Gastrocnemius medialis (tissue), 4 donors: Measurements from ENCODE around the gene METAP1. TPM values are rescaled to one million over a fixed set of nuclear protein-coding genes. Genes with fewer than 3 reads are reported as not detected.

Experiments used
- ATAC-seq, 2 donors: fragments of 150-250 bp; one replicate each; pipeline ENCODE4 v1.9.1; 2016
- DNase-seq, 2 donors: peaks; one replicate each; pipeline ENCODE4 v3.0.0-alpha.2; 2019
- H3K27ac ChIP-seq, 4 donors: fragments of 200-600 bp; sonication (generic); 1 replicate in 1 of 4; 2 replicates in 3 of 4; pipeline ENCODE4 v1.5.1; 2016 to 2018; ENCODE audit warnings: mild to moderate bottlenecking in 2 of 4, moderate library complexity in 1 of 4
- H3K27me3 ChIP-seq, 3 donors: fragments of 200-600 bp; sonication (generic) in 2 of 3; 1 replicate in 1 of 3; 2 replicates in 2 of 3; pipeline versions ENCODE4 v1.5.1 to v1.6.0; 2016 to 2019; ENCODE audit warnings: mild to moderate bottlenecking in 1 of 3, moderate library complexity in 1 of 3
- H3K36me3 ChIP-seq, 2 donors: fragments of 200-600 bp; sonication (generic) in 1 of 2; one replicate each; pipeline ENCODE4 v1.5.1; 2017 to 2018
- H3K4me1 ChIP-seq, 2 donors: fragments of 200-600 bp; sonication (generic) in 1 of 2; one replicate each; pipeline ENCODE4 v1.5.1; 2016 to 2017; ENCODE audit warnings: mild to moderate bottlenecking in 2 of 2
- H3K4me3 ChIP-seq, 4 donors: fragments of 200-600 bp; sonication (generic) in 3 of 4; 1 replicate in 1 of 4; 2 replicates in 3 of 4; pipeline ENCODE4 v1.5.1; 2016 to 2019; ENCODE audit warnings: mild to moderate bottlenecking in 2 of 4
- H3K9me3 ChIP-seq, 3 donors: fragments of 200-600 bp; sonication (generic) in 2 of 3; 1 replicate in 1 of 3; 2 replicates in 2 of 3; pipeline ENCODE4 v1.5.1; 2016 to 2019
- CTCF ChIP-seq, 5 experiments: fragments of 450-650 bp in 3 of 5; fragments of 200-600 bp in 2 of 5; sonication (generic) in 2 of 5; IDR thresholded peaks in 4 of 5; conservative IDR thresholded peaks in 1 of 5; 1 replicate in 4 of 5; 2 replicates in 1 of 5; pipeline ENCODE4 v1.5.1; 2016 to 2019; ENCODE audit warnings: antibody characterized with exemption in 5 of 5, mild to moderate bottlenecking in 3 of 5, moderate library complexity in 3 of 5
- POLR2A ChIP-seq, 2 donors: fragments of 450-650 bp; IDR thresholded peaks; one replicate each; pipeline ENCODE4 v1.6.1; 2017; ENCODE audit warnings: antibody characterized with exemption in 2 of 2, mild to moderate bottlenecking in 2 of 2, moderate library complexity in 2 of 2
- in situ Hi-C, 4 donors: fragments of 200-750 bp; cut with MboI; loops; one replicate each; pipeline versions ENCODE4 v1.15.0 to v1.8.0; 2017; ENCODE audit warnings: low sequenced_read_pairs in 4 of 4
- intact Hi-C: fragments of 100-400 bp; cut with DNase I; formaldehyde crosslinking; loops from one replicate; pipeline ENCODE4 v1.15.1; 2023; ENCODE audit warnings: low total_unique reads
- total RNA-seq, 4 donors: library from RNA; depleted of rRNA; stranded (reverse); fragments of >200 nt; gene quantifications; one replicate each; pipeline versions ENCODE4 v1.1.0 to v1.2.3, GENCODE V29; 2016

Gene METAP1
- total RNA-seq, 4 donors from 2014 or later = 33.3 to 45.0 (median 37.9) TPM

GRCh38 chr4:99002279-99002678 is 6.8 kb downstream of the METAP1 start:
- TF ChIP-seq CTCF (IDR thresholded peaks at IDR 0.05 in 4 of 5, conservative IDR thresholded peaks at IDR 0.05 in 1 of 5) = no peak
- TF ChIP-seq POLR2A (IDR thresholded peaks at IDR 0.05) = no peak
- in situ Hi-C loops (loop anchor here in 1 of 4 donors (10.0 kb wide), 1 partner anchor 53 kb away; no protein-coding TSS in a partner anchor), intact Hi-C loops (no loop called here)
- DNase-seq = no peak
- Histone ChIP-seq H3K4me3 (no peak overlapping the region), H3K4me1 (peaks cover 2 to 7% of the 10 kb centered on the region in 2 donors), H3K9me3 (no peaks in the 10 kb centered on the region), H3K36me3 (no peaks in the 10 kb centered on the region), H3K27me3 (no peaks in the 10 kb centered on the region), H3K27ac (no peak overlapping the region)
- ATAC-seq = no peak

GRCh38 chr4:99008051-99008450 is 12.5 kb downstream of the METAP1 start:
- Histone ChIP-seq H3K27ac (no peak overlapping the region), H3K36me3 (no peaks in the 10 kb centered on the region), H3K4me3 (no peak overlapping the region), H3K4me1 (peaks cover 0 to 3% of the 10 kb centered on the region in 2 donors), H3K9me3 (no peaks in the 10 kb centered on the region), H3K27me3 (no peaks in the 10 kb centered on the region)
- in situ Hi-C loops (loop anchor here in 1 of 4 donors (10.0 kb wide), 1 partner anchor 47 kb away; no protein-coding TSS in a partner anchor), intact Hi-C loops (no loop called here)
- no peak for ATAC-seq
- no peak for DNase-seq
- no peak for TF ChIP-seq POLR2A (IDR thresholded peaks at IDR 0.05)
- TF ChIP-seq CTCF (IDR thresholded peaks at IDR 0.05 in 4 of 5, conservative IDR thresholded peaks at IDR 0.05 in 1 of 5) = no peak

GRCh38 chr4:99011910-99012309 is 16.4 kb downstream of the METAP1 start:
- no peak overlapping the region for H3K27ac ChIP-seq
- intact Hi-C loops (no loop called here), in situ Hi-C loops (no loop called here)
- peaks cover 0 to 3% of the 10 kb centered on the region in 2 donors for H3K4me1 ChIP-seq
- no peak for ATAC-seq
- H3K36me3 ChIP-seq = no peaks in the 10 kb centered on the region
- H3K4me3 ChIP-seq = no peak overlapping the region
- no peak for TF ChIP-seq CTCF (IDR thresholded peaks at IDR 0.05 in 4 of 5, conservative IDR thresholded peaks at IDR 0.05 in 1 of 5)
- no peaks in the 10 kb centered on the region for H3K27me3 ChIP-seq
- no peaks in the 10 kb centered on the region for H3K9me3 ChIP-seq
- no peak for DNase-seq

GRCh38 chr4:99013402-99013843 is 17.9 kb downstream of the METAP1 start:
- in situ Hi-C loops (no loop called here), intact Hi-C loops (no loop called here)
- ATAC-seq (no peak), DNase-seq (no peak)
- Histone ChIP-seq H3K27me3 (no peaks in the 10 kb centered on the region), H3K36me3 (no peaks in the 10 kb centered on the region), H3K27ac (no peak overlapping the region), H3K4me1 (peaks cover 0 to 3% of the 10 kb centered on the region in 2 donors), H3K9me3 (no peaks in the 10 kb centered on the region), H3K4me3 (no peak overlapping the region)
- TF ChIP-seq POLR2A (IDR thresholded peaks at IDR 0.05) = no peak
- no peak for TF ChIP-seq CTCF (IDR thresholded peaks at IDR 0.05 in 4 of 5, conservative IDR thresholded peaks at IDR 0.05 in 1 of 5)
